Tibial nerve (tissue), 4 donors: ENCODE measurements around the gene SNRNP70. TPM values are rescaled to one million over a fixed set of nuclear protein-coding genes. Genes with fewer than 3 reads are reported as not detected.

Experiments used
- DNase-seq, 2 donors: peaks; one replicate each; pipeline ENCODE4 v3.0.0-alpha.2; 2019; ENCODE audit warnings: low spot score in 2 of 2
- H3K27ac ChIP-seq, 4 donors: fragments of 200-600 bp; sonication (generic) in 3 of 4; one replicate each; pipeline ENCODE4 v1.5.1; 2017 to 2019; ENCODE audit warnings: mild to moderate bottlenecking in 1 of 4
- H3K27me3 ChIP-seq, 2 donors: fragments of 200-600 bp; sonication (generic) in 1 of 2; one replicate each; pipeline versions ENCODE4 v1.5.1 to v1.6.0; 2017 to 2019
- H3K36me3 ChIP-seq, 3 donors: fragments of 200-600 bp; sonication (generic); one replicate each; pipeline ENCODE4 v1.5.1; 2018 to 2019
- H3K4me1 ChIP-seq, 4 donors: fragments of 200-600 bp; sonication (generic) in 3 of 4; one replicate each; pipeline ENCODE4 v1.5.1; 2017 to 2019
- H3K4me3 ChIP-seq, 4 donors: fragments of 200-600 bp; sonication (generic) in 3 of 4; one replicate each; pipeline ENCODE4 v1.5.1; 2017 to 2019; ENCODE audit warnings: mild to moderate bottlenecking in 1 of 4, moderate library complexity in 1 of 4
- H3K9me3 ChIP-seq, 4 donors: fragments of 200-600 bp; sonication (generic) in 3 of 4; one replicate each; pipeline ENCODE4 v1.5.1; 2017 to 2019
- EP300 ChIP-seq, 2 donors: sonication (generic); formaldehyde crosslinking; IDR thresholded peaks; one replicate each; pipeline ENCODE4 v1.6.1; 2017; ENCODE audit warnings: antibody characterized with exemption in 2 of 2, mild to moderate bottlenecking in 1 of 2
- POLR2A ChIP-seq, 2 donors: fragments of 450-650 bp; IDR thresholded peaks; one replicate each; pipeline ENCODE4 v1.6.1; 2017; ENCODE audit warnings: antibody characterized with exemption in 2 of 2, mild to moderate bottlenecking in 2 of 2, moderate library complexity in 2 of 2
- WGBS, 2 donors: methylation state at CpG; one replicate each; pipeline ENCODE4 v1.1.5; 2018; 5-methylcytosine and 5-hydroxymethylcytosine counted together
- total RNA-seq, 4 donors: library from RNA; depleted of rRNA; stranded (reverse); fragments of >200 nt; gene quantifications; one replicate each; pipeline ENCODE4 v1.1.0, GENCODE V29; 2016
- TF ChIP-seq, protein P1 (sequence below), 5 experiments: fragments of 200-600 bp in 3 of 5; fragments of 450-650 bp in 2 of 5; sonication (generic) in 3 of 5; IDR thresholded peaks; one replicate each; pipeline ENCODE4 v1.5.1; 2016 to 2019; ENCODE audit warnings: antibody characterized with exemption in 5 of 5, mild to moderate bottlenecking in 3 of 5, moderate library complexity in 2 of 5

Gene SNRNP70
- total RNA-seq, 4 donors from 2014 or later: 286 to 444 (median 400) TPM

- Histone ChIP-seq H3K4me3 (no peak overlapping the region), H3K27ac (no peak overlapping the region), H3K27me3 (peaks cover 2 to 97% of the 10 kb centered on the region in 2 donors), H3K36me3 (no peaks in the 10 kb centered on the region), H3K9me3 (peaks cover 0 to 6% (median 0%) of the 10 kb centered on the region in 4 donors), H3K4me1 (peaks cover 0 to 11% (median 6%) of the 10 kb centered on the region in 4 donors)
- no peak for DNase-seq
- WGBS, 2 donors: 44 to 53% methylated on average over 10 to 13 of the region's 13 CpGs
- TF ChIP-seq EP300 (IDR thresholded peaks at IDR 0.05): no peak
- TF ChIP-seq, protein P1, sequence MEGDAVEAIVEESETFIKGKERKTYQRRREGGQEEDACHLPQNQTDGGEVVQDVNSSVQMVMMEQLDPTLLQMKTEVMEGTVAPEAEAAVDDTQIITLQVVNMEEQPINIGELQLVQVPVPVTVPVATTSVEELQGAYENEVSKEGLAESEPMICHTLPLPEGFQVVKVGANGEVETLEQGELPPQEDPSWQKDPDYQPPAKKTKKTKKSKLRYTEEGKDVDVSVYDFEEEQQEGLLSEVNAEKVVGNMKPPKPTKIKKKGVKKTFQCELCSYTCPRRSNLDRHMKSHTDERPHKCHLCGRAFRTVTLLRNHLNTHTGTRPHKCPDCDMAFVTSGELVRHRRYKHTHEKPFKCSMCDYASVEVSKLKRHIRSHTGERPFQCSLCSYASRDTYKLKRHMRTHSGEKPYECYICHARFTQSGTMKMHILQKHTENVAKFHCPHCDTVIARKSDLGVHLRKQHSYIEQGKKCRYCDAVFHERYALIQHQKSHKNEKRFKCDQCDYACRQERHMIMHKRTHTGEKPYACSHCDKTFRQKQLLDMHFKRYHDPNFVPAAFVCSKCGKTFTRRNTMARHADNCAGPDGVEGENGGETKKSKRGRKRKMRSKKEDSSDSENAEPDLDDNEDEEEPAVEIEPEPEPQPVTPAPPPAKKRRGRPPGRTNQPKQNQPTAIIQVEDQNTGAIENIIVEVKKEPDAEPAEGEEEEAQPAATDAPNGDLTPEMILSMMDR (IDR thresholded peaks at IDR 0.05): no peak
- no peak for TF ChIP-seq POLR2A (IDR thresholded peaks at IDR 0.05)
Observed at GRCh38 chr19:49065905-49066512, 19.2 kb upstream of the SNRNP70 start.

GRCh38 chr19:49067554-49067953 lies 17.7 kb upstream of the SNRNP70 start:
- Histone ChIP-seq H3K27ac (no peak overlapping the region), H3K9me3 (peaks cover 0 to 6% (median 0%) of the 10 kb centered on the region in 4 donors), H3K27me3 (peaks cover 6 to 96% of the 10 kb centered on the region in 2 donors), H3K4me3 (no peak overlapping the region), H3K36me3 (no peaks in the 10 kb centered on the region), H3K4me1 (peaks cover 0 to 18% (median 6%) of the 10 kb centered on the region in 4 donors)
- no peak for DNase-seq
- TF ChIP-seq EP300 (IDR thresholded peaks at IDR 0.05) (no peak), POLR2A (IDR thresholded peaks at IDR 0.05) (no peak)
- TF ChIP-seq, protein P1 (IDR thresholded peaks at IDR 0.05): no peak
- 48 to 58% methylated on average over 3 of the region's 3 CpGs for WGBS, 2 donors

GRCh38 chr19:49069026-49069425 lies 16.2 kb upstream of the SNRNP70 start:
- H3K4me3 ChIP-seq: no peak overlapping the region
- no peak for TF ChIP-seq POLR2A (IDR thresholded peaks at IDR 0.05)
- no peak for TF ChIP-seq EP300 (IDR thresholded peaks at IDR 0.05)
- peaks cover 6 to 95% of the 10 kb centered on the region in 2 donors for H3K27me3 ChIP-seq
- 88 to 95% methylated on average over 9 of the region's 9 CpGs for WGBS, 2 donors
- no peaks in the 10 kb centered on the region for H3K36me3 ChIP-seq
- H3K9me3 ChIP-seq: peaks cover 0 to 6% (median 0%) of the 10 kb centered on the region in 4 donors
- H3K27ac ChIP-seq: no peak overlapping the region
- no peak for DNase-seq
- H3K4me1 ChIP-seq: peaks cover 0 to 18% (median 6%) of the 10 kb centered on the region in 4 donors

- DNase-seq: no peak
- H3K27me3 ChIP-seq: peaks cover 4 to 87% of the 10 kb centered on the region in 2 donors
- no peak for TF ChIP-seq POLR2A (IDR thresholded peaks at IDR 0.05)
- TF ChIP-seq, protein P1 (IDR thresholded peaks at IDR 0.05): no peak
- TF ChIP-seq EP300 (IDR thresholded peaks at IDR 0.05): no peak
- peaks cover 0 to 6% (median 0%) of the 10 kb centered on the region in 4 donors for H3K9me3 ChIP-seq
- H3K4me1 ChIP-seq: peaks cover 0 to 7% (median 0%) of the 10 kb centered on the region in 4 donors
- no peaks in the 10 kb centered on the region for H3K36me3 ChIP-seq
- no peak overlapping the region for H3K27ac ChIP-seq
- H3K4me3 ChIP-seq: no peak overlapping the region
- WGBS, 2 donors: 92 to 94% methylated on average over 21 of the region's 21 CpGs
Observed at GRCh38 chr19:49070416-49070815, 14.8 kb upstream of the SNRNP70 start.

- Histone ChIP-seq H3K36me3 (no peaks in the 10 kb centered on the region), H3K4me3 (no peak overlapping the region), H3K27me3 (peaks cover 4 to 73% of the 10 kb centered on the region in 2 donors), H3K9me3 (peaks cover 0 to 6% (median 0%) of the 10 kb centered on the region in 4 donors), H3K27ac (no peak overlapping the region), H3K4me1 (peaks cover 0 to 7% (median 0%) of the 10 kb centered on the region in 4 donors)
- WGBS, 2 donors: 5 to 7% methylated on average over 21 to 74 of the region's 93 CpGs
- TF ChIP-seq, protein P1 (IDR thresholded peaks at IDR 0.05): no peak
- DNase-seq: no peak
Observed at GRCh38 chr19:49071860-49072547, 13.2 kb upstream of the SNRNP70 start.
